ENCODE results near the gene FBXO33. TPM values are rescaled to one million over a fixed set of nuclear protein-coding genes. Genes with fewer than 3 reads are reported as not detected.

FBXO33 gene
- total RNA-seq, 1 donor from 2014 or later = 3.7 TPM

DNA sequence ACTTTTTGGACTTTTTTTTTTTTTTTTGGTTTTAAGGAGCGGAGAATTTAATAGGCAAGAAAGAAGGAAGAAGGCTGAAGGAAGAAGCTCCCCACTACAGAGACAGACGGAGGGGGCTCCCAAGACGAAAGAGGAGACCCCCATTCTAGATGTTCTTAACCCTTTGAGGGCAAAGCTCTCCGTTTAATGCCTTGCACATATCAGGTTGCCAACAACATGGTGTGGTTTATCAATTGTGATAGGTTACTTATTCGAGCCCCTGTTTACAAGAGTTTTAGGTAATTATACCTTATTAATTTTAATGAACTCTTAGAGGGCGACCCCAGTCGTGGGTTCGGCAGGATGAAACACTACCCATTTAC, 1.2 kb upstream of the FBXO33 start:
- ATAC-seq (ENCODE audit: poor library complexity) = no peak
- intact Hi-C loops (cut with DNase I) = no loop called here
- DNase-seq = no peak

DNA sequence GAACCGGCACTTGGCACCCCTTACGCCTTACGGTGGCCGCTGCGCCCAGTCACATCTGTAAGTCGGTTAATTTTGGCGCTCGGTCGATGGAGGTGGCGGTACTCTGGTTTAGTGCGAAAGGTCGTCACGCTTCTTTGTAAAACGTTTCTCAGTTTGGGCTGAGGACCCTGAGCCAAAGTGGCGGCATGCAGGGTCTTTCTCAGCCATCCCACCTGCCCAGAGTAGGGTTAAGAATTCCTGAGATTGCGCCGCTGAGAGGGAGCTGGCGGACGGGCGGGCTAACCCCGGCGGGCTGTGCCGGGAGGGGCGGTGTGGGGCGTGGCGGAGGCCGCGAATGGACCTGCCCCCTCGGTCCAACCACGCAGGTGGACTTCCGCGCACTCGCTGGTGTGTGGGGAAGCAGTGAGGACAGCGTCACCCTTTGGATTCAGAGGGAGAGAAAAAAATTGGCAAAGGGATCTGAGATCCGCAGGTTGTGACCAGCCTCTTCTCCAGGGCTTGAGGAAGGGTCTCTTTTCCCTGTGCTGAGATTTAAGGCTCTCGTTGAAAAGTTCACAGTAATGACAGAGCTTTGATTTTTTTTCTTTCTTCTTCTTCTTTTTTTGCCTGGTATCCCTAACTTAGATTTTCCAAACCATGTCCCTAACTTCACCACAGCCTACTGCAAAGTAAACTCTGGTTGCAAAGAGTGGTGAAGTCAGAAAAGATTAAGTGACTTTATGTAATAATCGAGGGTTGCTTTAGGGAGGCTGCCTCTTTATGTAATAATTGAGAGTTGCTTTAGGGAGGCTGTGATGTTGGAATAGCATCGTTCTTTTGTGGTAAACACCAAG, 602 bp upstream of the FBXO33 start:
- DNase-seq (peak; percentile 92), ATAC-seq (ENCODE audit: poor library complexity) (peak; percentile 93)
- intact Hi-C loops (cut with DNase I) = no loop called here

DNA sequence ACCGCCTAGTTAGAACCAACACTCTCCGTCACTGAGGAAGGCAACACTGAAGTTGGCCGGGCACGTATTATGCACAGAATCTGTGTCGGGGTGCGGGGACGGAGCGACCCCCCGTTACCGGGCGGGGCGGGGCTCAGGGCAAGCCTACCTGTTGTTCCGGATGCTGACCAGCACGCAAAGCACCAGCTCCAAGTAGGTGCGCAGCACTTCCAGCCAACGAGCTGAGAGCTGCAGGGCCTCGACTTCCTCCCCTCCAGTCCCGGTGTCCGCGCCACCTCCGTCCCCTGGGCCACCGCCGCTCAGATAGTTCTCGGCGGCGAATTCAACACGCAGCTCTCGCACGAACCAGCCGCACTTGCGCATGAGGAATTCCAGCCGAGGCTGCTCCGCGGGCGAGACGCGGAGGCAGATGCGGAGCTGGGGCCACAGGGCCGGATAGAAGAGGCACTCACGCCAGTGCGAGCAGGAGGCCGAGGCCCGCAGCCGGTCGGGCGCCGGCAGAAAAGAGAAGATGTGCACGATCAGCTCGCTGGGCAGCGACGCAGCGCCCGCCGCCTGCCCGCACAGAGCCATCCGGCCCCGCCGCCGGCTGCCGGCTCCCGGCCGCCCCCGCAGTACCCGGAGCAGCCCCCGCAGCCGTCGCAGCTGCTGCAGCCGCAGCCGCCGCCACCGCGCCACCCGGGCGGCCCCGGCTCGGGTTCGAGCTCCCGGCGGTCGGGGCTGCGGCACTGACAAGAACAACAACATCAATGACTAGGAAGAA, 636 bp downstream of the FBXO33 start:
- DNase-seq (peak; percentile 59), ATAC-seq (ENCODE audit: poor library complexity) (no peak)
- intact Hi-C loops (cut with DNase I) = no loop called here

DNA sequence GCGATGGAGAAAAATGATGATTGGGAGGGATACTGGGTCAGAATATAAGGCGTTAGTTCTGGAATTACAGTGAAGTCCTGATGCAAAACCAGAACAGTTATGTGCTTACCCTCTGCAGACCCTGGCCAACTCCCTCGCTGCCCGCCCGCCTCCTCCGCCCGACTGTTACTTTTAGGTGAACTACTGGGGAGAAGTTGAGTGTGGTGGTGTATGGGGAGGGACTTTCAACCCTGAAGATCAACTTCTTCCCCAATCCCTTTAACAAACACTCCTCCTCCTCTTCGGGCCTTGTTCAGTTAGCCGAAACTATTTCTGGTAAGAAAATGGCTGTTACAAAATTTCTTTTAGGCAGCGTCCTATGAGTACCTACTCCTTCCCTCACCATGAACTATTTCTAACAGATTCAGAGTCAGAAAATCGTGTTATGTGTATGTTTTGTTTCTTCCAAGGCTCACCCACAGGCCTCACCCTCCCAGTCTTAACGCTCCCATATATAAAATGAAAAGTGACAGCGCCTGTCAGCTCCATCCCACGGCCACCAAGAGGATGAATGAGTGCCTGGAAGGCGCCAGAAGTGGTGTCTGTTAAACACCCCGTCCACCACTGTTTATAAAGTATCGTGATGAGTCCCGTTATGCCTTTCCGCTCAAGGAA, 1.3 kb downstream of the FBXO33 start:
- DNase-seq (no peak), ATAC-seq (ENCODE audit: poor library complexity) (no peak)
- intact Hi-C loops (cut with DNase I) = no loop called here

- no peak for ATAC-seq (ENCODE audit: poor library complexity)
- intact Hi-C loops (cut with DNase I) = loop anchor here (10.0 kb wide), 1 partner anchor 323 kb away; the partner anchor contains the start of gene SEC23A
- DNase-seq = no peak
Measured at GRCh38 chr14:39428118-39428517, 4.1 kb downstream of the FBXO33 start.

DNA sequence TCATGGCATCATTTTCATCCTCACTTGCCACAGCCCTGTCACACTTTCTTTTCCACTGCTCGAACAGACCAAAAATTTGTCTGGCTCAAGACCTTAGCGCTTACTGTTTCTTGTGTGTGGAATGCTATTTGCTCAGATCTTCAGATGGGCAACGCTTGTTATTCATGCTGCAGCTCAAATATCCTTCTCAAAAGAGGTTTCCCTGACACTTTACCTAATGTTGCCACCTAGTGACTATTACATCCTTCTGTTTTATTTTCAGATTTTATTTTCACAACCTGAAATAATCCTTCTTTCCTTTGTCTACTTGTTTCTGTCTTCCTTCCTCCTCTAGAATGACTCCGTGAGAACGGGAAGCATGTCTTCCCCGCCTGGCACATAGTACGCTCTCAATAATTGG, 5.6 kb downstream of the FBXO33 start:
- DNase-seq (no peak), ATAC-seq (ENCODE audit: poor library complexity) (no peak)
- intact Hi-C loops (cut with DNase I) = loop anchor here (10.0 kb wide), 1 partner anchor 322 kb away; the partner anchor contains the start of gene SEC23A

DNA sequence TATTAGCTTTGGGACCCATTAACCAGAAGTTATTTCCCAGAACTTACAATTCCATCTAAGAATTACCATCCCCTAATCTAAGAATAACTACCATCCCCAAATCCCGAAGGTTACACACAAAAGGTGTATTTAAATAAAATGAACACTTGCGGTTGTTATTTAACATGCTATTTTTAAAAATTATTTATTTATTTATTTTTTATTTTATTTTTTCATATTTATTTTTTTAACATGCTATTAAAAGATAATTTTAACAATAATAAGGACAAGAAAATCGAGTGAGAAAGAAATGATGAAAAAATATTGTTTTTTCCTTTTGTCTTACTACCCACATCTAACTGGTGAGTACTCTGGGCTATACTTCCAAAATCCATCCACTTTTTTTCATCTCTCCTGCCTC, 6.3 kb downstream of the FBXO33 start:
- ATAC-seq (ENCODE audit: poor library complexity) (no peak), DNase-seq (no peak)
- intact Hi-C loops (cut with DNase I) = loop anchor here (10.0 kb wide), 1 partner anchor 321 kb away; the partner anchor contains the start of gene SEC23A

DNA sequence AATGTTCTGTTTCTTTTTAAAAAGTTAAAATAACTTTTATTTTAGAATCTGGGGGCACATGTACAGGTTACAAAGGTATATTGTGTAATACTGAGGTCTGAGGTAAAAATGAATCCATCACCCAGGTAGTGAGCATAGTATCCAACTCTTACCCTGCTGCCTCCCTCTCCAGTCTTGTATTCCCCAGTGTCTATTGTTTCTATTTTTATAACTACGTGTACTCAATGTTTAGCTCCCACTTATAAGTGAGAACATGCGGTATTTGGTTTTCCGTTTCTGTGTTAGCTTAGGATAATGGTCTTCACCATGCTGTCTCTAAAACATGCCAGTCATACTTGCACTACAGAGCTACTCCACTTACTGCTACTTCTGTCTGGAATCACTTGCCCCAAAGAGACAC, 8.4 kb downstream of the FBXO33 start:
- intact Hi-C loops (cut with DNase I) = loop anchor here (10.0 kb wide), 1 partner anchor 319 kb away; the partner anchor contains the start of gene SEC23A
- DNase-seq (no peak), ATAC-seq (ENCODE audit: poor library complexity) (peak; percentile 49)

DNA sequence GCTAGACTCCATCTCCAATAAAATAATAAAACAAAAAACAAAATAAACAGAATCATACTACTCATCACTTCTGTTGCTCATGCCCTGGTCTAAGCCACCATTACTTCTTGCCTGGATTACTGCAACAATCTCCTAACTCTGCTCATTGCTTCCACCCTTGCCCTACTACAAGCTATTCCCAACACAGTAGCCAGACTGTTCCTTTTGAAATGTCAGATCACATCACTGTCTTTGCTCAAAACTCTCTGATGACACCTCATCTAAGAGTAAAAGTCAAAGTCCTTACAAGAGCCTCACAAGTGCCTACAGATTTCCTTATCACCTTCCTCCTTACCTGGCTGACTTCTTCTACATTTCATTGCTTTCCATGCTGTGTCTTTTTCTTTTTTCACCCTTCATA, 10.0 kb downstream of the FBXO33 start:
- intact Hi-C loops (cut with DNase I) = loop anchor here (10.0 kb wide), 1 partner anchor 317 kb away; the partner anchor contains the start of gene SEC23A
- no peak for ATAC-seq (ENCODE audit: poor library complexity)
- no peak for DNase-seq

- intact Hi-C loops (cut with DNase I) = no loop called here
- ATAC-seq (ENCODE audit: poor library complexity) = no peak
- DNase-seq = no peak
Measured at GRCh38 chr14:39419272-39419671, 13.0 kb downstream of the FBXO33 start.

DNA sequence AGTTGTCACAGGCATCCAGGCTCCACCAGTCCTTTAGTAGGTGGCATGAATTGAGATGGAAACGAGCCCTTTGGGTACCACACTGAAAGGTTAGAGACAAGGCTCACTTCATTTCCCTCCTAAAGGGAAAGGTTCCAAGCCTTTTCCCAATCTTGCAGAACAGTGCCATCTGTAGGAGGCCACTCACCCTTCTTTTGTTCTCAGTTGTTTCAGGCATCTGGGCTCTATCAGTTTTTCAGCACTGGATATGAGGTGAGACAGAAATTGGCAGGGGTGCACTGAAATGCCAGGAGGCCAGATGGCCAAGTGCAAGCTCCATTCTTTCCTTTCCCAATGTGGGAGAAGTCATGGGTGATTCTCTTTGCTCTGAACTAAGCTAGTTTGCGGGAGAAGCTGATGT, 15.2 kb downstream of the FBXO33 start:
- ATAC-seq (ENCODE audit: poor library complexity) (peak; percentile 77), DNase-seq (no peak)

DNA sequence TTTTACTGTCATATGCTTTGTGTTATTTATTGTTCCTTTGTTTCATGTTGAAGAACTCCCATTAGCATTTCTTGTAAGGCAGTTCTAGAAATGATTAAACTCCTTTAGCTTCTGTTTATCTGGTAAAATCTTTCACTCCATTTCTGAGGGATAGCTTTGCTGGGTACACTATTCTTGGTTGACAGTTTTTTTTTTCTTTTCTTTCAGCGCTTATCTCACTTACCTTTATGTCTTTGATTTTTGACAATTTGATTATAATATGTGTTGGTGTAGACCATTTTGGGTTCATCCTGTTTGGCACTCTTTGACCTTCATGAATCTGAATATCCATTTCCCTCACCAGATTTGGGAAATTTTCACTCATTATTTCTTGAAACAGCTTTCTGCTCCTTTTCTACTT, 16.2 kb downstream of the FBXO33 start:
- DNase-seq (no peak), ATAC-seq (ENCODE audit: poor library complexity) (no peak)
- intact Hi-C loops (cut with DNase I) = no loop called here

More for the DNA sequence above, 15.2 kb downstream of the FBXO33 start:
- intact Hi-C loops (cut with DNase I) = no loop called here

DNA sequence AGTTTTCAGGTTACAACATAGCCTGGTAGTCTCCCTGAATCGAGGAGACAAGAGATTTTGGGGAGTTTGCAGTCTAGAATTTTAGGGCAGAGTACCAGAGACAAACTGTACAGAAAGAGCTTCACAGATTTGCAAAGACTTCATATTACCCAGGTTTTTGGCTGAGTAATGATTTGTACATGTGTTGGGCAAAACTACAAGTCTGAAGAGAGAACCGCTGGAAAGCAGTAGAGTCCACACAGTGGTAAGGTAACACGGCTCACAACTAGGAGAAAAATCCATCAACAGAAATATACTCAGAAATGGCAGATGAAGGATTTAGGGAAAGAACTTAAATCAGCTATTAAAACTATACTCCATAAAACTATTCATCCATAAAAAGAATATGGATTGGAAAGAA, 25.7 kb downstream of the FBXO33 start:
- intact Hi-C loops (cut with DNase I) = no loop called here
- DNase-seq = no peak
- no peak for ATAC-seq (ENCODE audit: poor library complexity)

GRCh38 chr14:39398382-39398781, 33.9 kb downstream of the FBXO33 start:
- ATAC-seq (ENCODE audit: poor library complexity) = peak; percentile 83
- intact Hi-C loops (cut with DNase I) = no loop called here

GRCh38 chr14:39396448-39396847, 35.8 kb downstream of the FBXO33 start:
- intact Hi-C loops (cut with DNase I) = no loop called here
- ATAC-seq (ENCODE audit: poor library complexity) (no peak), DNase-seq (no peak)

More at GRCh38 chr14:39398382-39398781, 33.9 kb downstream of the FBXO33 start:
- DNase-seq = peak; percentile 52

GRCh38 chr14:39395555-39396254, 36.5 kb downstream of the FBXO33 start:
- DNase-seq (no peak), ATAC-seq (ENCODE audit: poor library complexity) (no peak)
- intact Hi-C loops (cut with DNase I) = no loop called here

- ATAC-seq (ENCODE audit: poor library complexity) (no peak), DNase-seq (no peak)
- intact Hi-C loops (cut with DNase I) = no loop called here
Measured at GRCh38 chr14:39393289-39393688, 38.9 kb downstream of the FBXO33 start.

GRCh38 chr14:39384177-39384576, 48.1 kb downstream of the FBXO33 start:
- no peak for DNase-seq
- intact Hi-C loops (cut with DNase I) = no loop called here

DNA sequence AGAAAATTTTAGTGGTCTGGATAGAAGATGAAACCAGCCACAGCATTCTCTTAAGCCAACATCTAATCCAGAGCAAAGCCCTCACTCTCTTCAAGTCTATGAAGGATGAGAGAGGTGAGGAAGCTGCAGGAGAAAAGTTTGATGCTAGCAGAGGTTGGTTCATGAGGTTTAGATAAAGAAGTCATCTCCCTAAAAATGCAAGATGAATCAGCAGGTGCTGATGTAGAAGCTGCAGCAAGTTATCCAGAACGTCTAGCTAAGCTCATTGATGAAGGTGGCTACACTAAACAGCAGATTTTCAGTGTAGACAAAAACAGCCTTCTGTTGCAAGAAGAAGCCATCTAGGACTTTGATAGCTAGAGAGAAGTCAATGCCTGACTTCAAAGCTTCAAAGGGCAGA, 48.5 kb downstream of the FBXO33 start:
- DNase-seq (no peak), ATAC-seq (ENCODE audit: poor library complexity) (no peak)
- intact Hi-C loops (cut with DNase I) = no loop called here

More at GRCh38 chr14:39384177-39384576, 48.1 kb downstream of the FBXO33 start:
- no peak for ATAC-seq (ENCODE audit: poor library complexity)
